PC-3 (cell line): Measurements from ENCODE around the gene TEX26. TPM values are rescaled to one million over a fixed set of nuclear protein-coding genes. Genes with fewer than 3 reads are reported as not detected.

ENCODE experiments used
- ATAC-seq: fragments of 200-7000 bp; cut with Tn5 transposase; 2 replicates; pipeline ENCODE4 v1.9.1; 2020; ENCODE audit warnings: mild to moderate bottlenecking, moderate library complexity
- BruUV-seq: library from RNA; stranded (reverse); fragments of 400-500 nt; replicated peaks from 2 replicates; lab custom pipeline; 2021; lab: Mats Ljungman, UMichigan
- CTCF ChIA-PET: fragments of 300-600 bp; sonication (Branson Sonifier 250); formaldehyde crosslinking; loops from one replicate; lab custom pipeline; 2022; ENCODE audit warnings: antibody characterized with exemption; lab: Charles Lee
- POLR2A ChIA-PET: fragments of 300-600 bp; sonication (Branson Sonifier 250); formaldehyde crosslinking; loops from one replicate; lab custom pipeline; 2022; ENCODE audit warnings: antibody characterized with exemption; ENCODE audit not compliant: unreplicated experiment; lab: Charles Lee
- DNase-seq: peaks from one replicate; pipeline ENCODE4 v3.0.0-alpha.2; 2015
- H2AFZ ChIP-seq: fragments of 300-600 bp; sonication (generic); 2 replicates; pipeline ENCODE4 v1.6.0; 2016; ENCODE audit warnings: antibody characterized with exemption, low read length
- H3F3A ChIP-seq: fragments of 300-600 bp; sonication (generic); one replicate; pipeline ENCODE4 v1.6.0; 2017; ENCODE audit warnings: antibody characterized with exemption, low read length, control low read depth, mild to moderate bottlenecking; ENCODE audit not compliant: unreplicated experiment
- H3K27ac ChIP-seq: fragments of 300-600 bp; sonication (generic); 2 replicates; pipeline ENCODE4 v1.5.1; 2016; ENCODE audit warnings: mild to moderate bottlenecking, low read length
- H3K27me3 ChIP-seq: fragments of 300-600 bp; sonication (generic); 2 replicates; pipeline ENCODE4 v1.6.1; 2016; ENCODE audit warnings: low read length, mixed read lengths
- H3K36me3 ChIP-seq: fragments of 300-600 bp; sonication (generic); 2 replicates; pipeline ENCODE4 v1.6.1; 2016; ENCODE audit warnings: low read depth, mixed run types, low read length, mixed read lengths
- H3K4me1 ChIP-seq: fragments of 300-600 bp; sonication (generic); 2 replicates; pipeline ENCODE4 v1.5.1; 2016; ENCODE audit warnings: low read length; ENCODE audit not compliant: insufficient read depth
- H3K4me2 ChIP-seq: fragments of 300-600 bp; sonication (generic); 2 replicates; pipeline ENCODE4 v1.6.0; 2016; ENCODE audit warnings: low read length
- H3K4me3 ChIP-seq: fragments of 300-600 bp; sonication (generic); 2 replicates; pipeline ENCODE4 v1.5.1; 2016; ENCODE audit warnings: mild to moderate bottlenecking, low read length, mixed read lengths
- H3K79me2 ChIP-seq: fragments of 300-600 bp; sonication (generic); 2 replicates; pipeline ENCODE4 v1.6.1; 2017; ENCODE audit warnings: low read length, mixed read lengths
- H3K9ac ChIP-seq: fragments of 300-600 bp; sonication (generic); 2 replicates; pipeline ENCODE4 v1.6.0; 2016; ENCODE audit warnings: mild to moderate bottlenecking, low read length
- H3K9me2 ChIP-seq: fragments of 300-600 bp; sonication (generic); replicated peaks from 2 replicates; pipeline ENCODE4 v1.6.1; 2016; ENCODE audit warnings: mixed run types, low read length, mixed read lengths
- H3K9me3 ChIP-seq: fragments of 300-600 bp; sonication (generic); 2 replicates; pipeline ENCODE4 v1.6.1; 2016; ENCODE audit warnings: low read length, mixed read lengths
- H4K20me1 ChIP-seq: fragments of 300-600 bp; sonication (generic); 2 replicates; pipeline ENCODE4 v1.6.1; 2016; ENCODE audit warnings: low read length, mixed read lengths
- CTCF ChIP-seq: fragments of 300-600 bp; sonication (generic); conservative IDR thresholded peaks from 2 replicates; pipeline ENCODE4 v1.5.1; 2017; ENCODE audit warnings: antibody characterized with exemption, low read depth, mild to moderate bottlenecking, low read length
- EZH2 ChIP-seq: fragments of 300-600 bp; sonication (generic); IDR thresholded peaks from one replicate; pipeline ENCODE4 v1.6.1; 2017; ENCODE audit warnings: antibody characterized with exemption, mild to moderate bottlenecking, low read length; ENCODE audit not compliant: unreplicated experiment
- EZH2phosphoT487 ChIP-seq: fragments of 300-600 bp; sonication (generic); IDR thresholded peaks from 2 replicates; pipeline ENCODE4 v1.6.1; 2018; ENCODE audit warnings: mild to moderate bottlenecking, antibody characterized with exemption, low read length, borderline replicate concordance
- intact Hi-C: fragments of 100-400 bp; cut with micrococcal nuclease; formaldehyde crosslinking; loops from 2 replicates; pipeline ENCODE4 v1.9.0; 2023
- total RNA-seq: library from RNA; depleted of rRNA; stranded (reverse); fragments of >200 nt; gene quantifications from 2 replicates; pipeline ENCODE4 v1.2.3, GENCODE V29; 2014

TEX26 gene
- total RNA-seq, 1 experiment from 2014 or later, result not detected

- no peak for ATAC-seq
- Histone ChIP-seq H3K79me2 (no peaks in the 10 kb centered on the region), H3K27ac (no peak overlapping the region), H3K9me2 (no peaks in the 10 kb centered on the region), H3K9ac (no peak overlapping the region), H3F3A (no peaks in the 10 kb centered on the region), H3K4me1 (no peaks in the 10 kb centered on the region), H4K20me1 (no peaks in the 10 kb centered on the region), H3K27me3 (peaks cover 50% of the 10 kb centered on the region), H3K9me3 (no peaks in the 10 kb centered on the region), H2AFZ (no peak overlapping the region), H3K4me2 (no peak overlapping the region), H3K36me3 (no peaks in the 10 kb centered on the region), H3K4me3 (no peak overlapping the region)
- intact Hi-C loops, result no loop called here
- DNase-seq, result no peak
- TF ChIP-seq EZH2phosphoT487 (no peak), EZH2 (no peak), CTCF (no peak)
- no TSS peak for BruUV-seq
- ChIA-PET CTCF (no interaction called here), POLR2A (no interaction called here)
These were observed 24.0 kb upstream of the TEX26 start for GRCh38 chr13:30908416-30908980.

GRCh38 chr13:30910676-30911075 lies 21.8 kb upstream of the TEX26 start:
- Histone ChIP-seq H3K4me3 (no peak overlapping the region), H3K79me2 (no peaks in the 10 kb centered on the region), H3K27me3 (peaks cover 41% of the 10 kb centered on the region), H3K4me2 (no peak overlapping the region), H3K9me3 (no peaks in the 10 kb centered on the region), H3F3A (no peaks in the 10 kb centered on the region), H3K27ac (no peak overlapping the region), H4K20me1 (no peaks in the 10 kb centered on the region), H3K4me1 (no peaks in the 10 kb centered on the region), H3K9ac (no peak overlapping the region), H2AFZ (no peak overlapping the region), H3K9me2 (no peaks in the 10 kb centered on the region), H3K36me3 (no peaks in the 10 kb centered on the region)
- BruUV-seq, result no TSS peak
- CTCF ChIA-PET, result no interaction called here
- no peak for TF ChIP-seq EZH2
- TF ChIP-seq CTCF, result no peak
- no peak for TF ChIP-seq EZH2phosphoT487
- POLR2A ChIA-PET, result no interaction called here
- intact Hi-C loops, result no loop called here
- DNase-seq (no peak), ATAC-seq (no peak)

GRCh38 chr13:30915691-30916541 lies 16.5 kb upstream of the TEX26 start:
- Histone ChIP-seq H3K27ac (no peak overlapping the region), H3K9me2 (no peaks in the 10 kb centered on the region), H3K4me1 (no peaks in the 10 kb centered on the region), H4K20me1 (no peaks in the 10 kb centered on the region), H3K9me3 (no peaks in the 10 kb centered on the region), H3K9ac (no peak overlapping the region), H3K4me2 (no peak overlapping the region), H3K36me3 (no peaks in the 10 kb centered on the region), H2AFZ (no peak overlapping the region), H3F3A (no peaks in the 10 kb centered on the region), H3K79me2 (no peaks in the 10 kb centered on the region), H3K27me3 (peaks cover 68% of the 10 kb centered on the region), H3K4me3 (no peak overlapping the region)
- TF ChIP-seq EZH2, result no peak
- TF ChIP-seq EZH2phosphoT487, result no peak
- TF ChIP-seq CTCF, result no peak
- BruUV-seq, result no TSS peak
- DNase-seq, result no peak
- intact Hi-C loops, result no loop called here
- ChIA-PET CTCF (no interaction called here), POLR2A (no interaction called here)
- ATAC-seq, result no peak
